Renal cortical epithelial cell (primary cell): ENCODE data around the gene ZMYM2. TPM values are rescaled to one million over a fixed set of nuclear protein-coding genes. Genes with fewer than 3 reads are reported as not detected.
"Not testable (repeated sequence)": the region's sequence is repeated elsewhere in the genome, so short reads cannot be mapped to it uniquely, and the experiment has no call there.

Source experiments
- DNase-seq: peaks from one replicate; pipeline ENCODE4 v3.0.0-alpha.2; 2011; ENCODE audit warnings: low read depth
- total RNA-seq: library from RNA; depleted of rRNA; stranded (reverse); fragments of >200 nt; gene quantifications from 2 replicates; pipeline ENCODE4 v1.2.3, GENCODE V29; 2014

Gene ZMYM2
- 57.3 and 105 TPM in 2 replicates for total RNA-seq

- DNase-seq: peak; percentile 82
Measured at GRCh38 chr13:19958155-19959111, at the start of gene ZMYM2. Gene ZMYM2 (plus strand): TSS chr13:19958727. CDS start chr13:19993073, 34,346 bp downstream.

GRCh38 chr13:19910336-19911072 is 48.0 kb upstream of the ZMYM2 start:
- DNase-seq: peak; percentile 81

GRCh38 chr13:19927117-19927748 is 31.3 kb upstream of the ZMYM2 start:
- DNase-seq: peak; percentile 65

GRCh38 chr13:19940106-19940505 is 18.4 kb upstream of the ZMYM2 start:
- DNase-seq: no peak

- DNase-seq: no peak
Measured at GRCh38 chr13:19950374-19950773, 8.2 kb upstream of the ZMYM2 start.

- DNase-seq: no peak
Measured at GRCh38 chr13:19952850-19953249, 5.7 kb upstream of the ZMYM2 start.

GRCh38 chr13:19955873-19956559 is 2.5 kb upstream of the ZMYM2 start:
- no peak for DNase-seq

- peak; percentile 64 for DNase-seq
Measured at GRCh38 chr13:19957320-19958154, 990 bp upstream of the ZMYM2 start.

GRCh38 chr13:19959141-19959830 is 759 bp downstream of the ZMYM2 start:
- DNase-seq: no peak

GRCh38 chr13:19959831-19960652 is 1.5 kb downstream of the ZMYM2 start:
- peak; percentile 91 for DNase-seq

GRCh38 chr13:19960653-19960976 is 2.1 kb downstream of the ZMYM2 start:
- DNase-seq: no peak

- DNase-seq: no peak
Measured at GRCh38 chr13:19961489-19961888, 3.0 kb downstream of the ZMYM2 start.

- DNase-seq: no peak
Measured at GRCh38 chr13:19961924-19962323, 3.4 kb downstream of the ZMYM2 start.

GRCh38 chr13:19962894-19963293 is 4.4 kb downstream of the ZMYM2 start:
- DNase-seq: no peak

- DNase-seq: no peak
Measured at GRCh38 chr13:19967621-19968020, 9.1 kb downstream of the ZMYM2 start.

- not testable (repeated sequence) for DNase-seq
Measured at GRCh38 chr13:19974498-19975009, 16.0 kb downstream of the ZMYM2 start.

- DNase-seq: no peak
Measured at GRCh38 chr13:19978831-19979437, 20.4 kb downstream of the ZMYM2 start.

- DNase-seq: no peak
Measured at GRCh38 chr13:19981685-19982238, 23.2 kb downstream of the ZMYM2 start.
